GM12878 (cell line): ENCODE measurements around the gene WBP1L. TPM values are rescaled to one million over a fixed set of nuclear protein-coding genes. Genes with fewer than 3 reads are reported as not detected.

Experiments
- ATAC-seq: fragments of 200-7000 bp; cut with Tn5 transposase; 3 replicates; pipeline ENCODE4 v1.9.1; 2020; ENCODE audit warnings: mild to moderate bottlenecking, moderate library complexity
- BruUV-seq: library from RNA; stranded (reverse); fragments of 400-500 nt; replicated peaks from 2 replicates; lab custom pipeline; 2021; lab: Mats Ljungman, UMichigan
- CTCF ChIA-PET: fragments of 300-600 bp; sonication (Branson Sonifier 250); formaldehyde crosslinking; extraction: SDS; loops from one replicate; lab custom pipeline; 2021; ENCODE audit warnings: inconsistent platforms; lab: Yijun Ruan, JAX
- POLR2A ChIA-PET: fragments of 350-600 bp; formaldehyde crosslinking; extraction: SDS; loops from one replicate; lab custom pipeline; 2021; ENCODE audit warnings: inconsistent platforms; lab: Charles Lee
- RAD21 ChIA-PET: fragments of 300-600 bp; sonication (Branson Sonifier 250); formaldehyde crosslinking; loops from one replicate; lab custom pipeline; 2023; ENCODE audit warnings: antibody characterized with exemption; ENCODE audit not compliant: unreplicated experiment; lab: Charles Lee
- SMC1A ChIA-PET: fragments of 300-600 bp; sonication (Branson Sonifier 250); formaldehyde crosslinking; loops from one replicate; lab custom pipeline; 2023; ENCODE audit not compliant: unreplicated experiment, uncharacterized antibody; lab: Charles Lee
- DNase-seq: peaks from one replicate; pipeline ENCODE4 v3.0.0-alpha.2; 2011; ENCODE audit warnings: low read depth, low spot score
- FAIRE-seq: peaks from 3 replicates; lab custom pipeline; 2011; peaks lifted over from hg19 to GRCh38; lab: Jason Lieb, UNC
- H2AFZ ChIP-seq: 2 replicates; pipeline ENCODE4 v1.6.0; 2011; ENCODE audit warnings: low read depth, low read length, control low read depth; ENCODE audit not compliant: control insufficient read depth
- H3K27ac ChIP-seq: 2 replicates; pipeline ENCODE4 v1.5.1; 2011; ENCODE audit warnings: control low read depth; ENCODE audit not compliant: control insufficient read depth, insufficient read depth
- H3K27me3 ChIP-seq, 2 experiments: replicated peaks in 1 of 2; 2 replicates each; pipeline versions ENCODE4 v1.6.0 to v1.6.1; 2011; ENCODE audit warnings: low read length in 1 of 2; ENCODE audit not compliant: control insufficient read depth in 2 of 2, insufficient read depth in 2 of 2
- H3K36me3 ChIP-seq, 2 experiments: 2 replicates each; pipeline ENCODE4 v1.5.1; 2011; ENCODE audit warnings: low read length in 1 of 2; ENCODE audit not compliant: control insufficient read depth in 2 of 2, insufficient read depth in 2 of 2
- H3K4me1 ChIP-seq: 2 replicates; pipeline ENCODE4 v1.6.1; 2011; ENCODE audit warnings: mild to moderate bottlenecking, low read length, moderate library complexity, mixed read lengths; ENCODE audit not compliant: control insufficient read depth, insufficient read depth
- H3K4me2 ChIP-seq: 2 replicates; pipeline ENCODE4 v1.6.0; 2011; ENCODE audit warnings: control low read depth; ENCODE audit not compliant: control insufficient read depth, insufficient read depth
- H3K4me3 ChIP-seq: fragments of 200-600 bp; sonication (generic); 2 replicates; pipeline ENCODE4 v1.5.1; 2016
- H3K79me2 ChIP-seq: 2 replicates; pipeline ENCODE4 v1.6.0; 2011; ENCODE audit warnings: low read length; ENCODE audit not compliant: control insufficient read depth, insufficient read depth
- H3K9ac ChIP-seq: 2 replicates; pipeline ENCODE4 v1.8.0; 2011; ENCODE audit warnings: low read length, control low read depth, mixed read lengths; ENCODE audit not compliant: control insufficient read depth, insufficient read depth
- H3K9me3 ChIP-seq: replicated peaks from 3 replicates; pipeline ENCODE4 v1.5.1; 2011; ENCODE audit warnings: mild to moderate bottlenecking, low read length; ENCODE audit not compliant: control insufficient read depth, insufficient read depth
- H4K20me1 ChIP-seq: 2 replicates; pipeline ENCODE4 v1.6.0; 2011; ENCODE audit not compliant: control insufficient read depth, insufficient read depth
- CUX1 ChIP-seq: IDR thresholded peaks from 2 replicates; pipeline ENCODE4 v1.6.1; 2012; ENCODE audit warnings: improper control_type of control experiment, low read depth, low read length; ENCODE audit not compliant: insufficient replicate concordance
- EED ChIP-seq: sonication (generic); IDR thresholded peaks from 2 replicates; pipeline ENCODE4 v1.6.1; 2016; ENCODE audit warnings: antibody characterized with exemption, low read depth
- IKZF2 ChIP-seq, 2 experiments: fragments of 450-650 bp; IDR thresholded peaks; 2 replicates each; pipeline ENCODE4 v1.6.1; 2017; ENCODE audit warnings: mild to moderate bottlenecking in 2 of 2, moderate library complexity in 2 of 2
- RAD21 ChIP-seq: IDR thresholded peaks from 2 replicates; pipeline ENCODE4 v1.6.1; 2011; ENCODE audit warnings: mild to moderate bottlenecking, low read depth, low read length, moderate library complexity; ENCODE audit not compliant: insufficient read depth
- SMC3 ChIP-seq: IDR thresholded peaks from 2 replicates; pipeline ENCODE4 v1.6.1; 2011; ENCODE audit warnings: low read length, improper control_type of control experiment, borderline replicate concordance
- YY1 ChIP-seq: IDR thresholded peaks from 2 replicates; pipeline ENCODE4 v1.6.1; 2011; ENCODE audit warnings: low read depth, mild to moderate bottlenecking, low read length
- ZNF592 ChIP-seq: fragments of 450-650 bp; IDR thresholded peaks from 2 replicates; pipeline ENCODE4 v1.6.1; 2017; ENCODE audit warnings: mild to moderate bottlenecking, moderate library complexity
- WGBS: methylation state at CpG from one replicate; pipeline ENCODE4 v1.1.6; 2016; ENCODE audit warnings: low lambda C conversion rate; ENCODE audit not compliant: insufficient replicate concordance, insufficient coverage; ENCODE audit errors: missing lambda C conversion rate; 5-methylcytosine and 5-hydroxymethylcytosine counted together
- in situ Hi-C: fragments of 300-500 bp; cut with MboI; formaldehyde crosslinking; loops from 9 replicates; pipeline ENCODE4 v1.14.3; 2018; ENCODE audit warnings: mixed read lengths
- intact Hi-C: fragments of 100-400 bp; cut with micrococcal nuclease; formaldehyde crosslinking; loops from one replicate; pipeline ENCODE4 v1.14.2; 2022; ENCODE audit not compliant: unreplicated experiment
- polyA plus RNA-seq, 11 experiments: library from polyadenylated mRNA; depleted of rRNA in 4 of 11; unstranded in 6 of 11; stranded (reverse) in 5 of 11; fragments of >200 nt; fragmentation: Nextera tagmentation in 4 of 11; fragmentation: Illumina TruSeq in 1 of 11; extraction: Ambion mirVana in 4 of 11; extraction: Trizol in 1 of 11; gene quantifications; 1 replicate in 1 of 11; 2 replicates in 10 of 11; pipeline versions ENCODE4 v1.2.1 to v1.2.3, GENCODE V29; 2011 to 2016; ENCODE audit warnings: inconsistent platforms in 2 of 11, missing spikeins in 2 of 11, low read depth in 1 of 11
- total RNA-seq, 4 experiments: library from RNA; depleted of rRNA in 3 of 4; stranded (reverse); fragments of >200 nt in 3 of 4; fragmentation: Illumina TruSeq in 1 of 4; extraction: Trizol in 1 of 4; gene quantifications; 2 replicates each; pipeline versions ENCODE4 v1.2.1 to v1.2.3, GENCODE V29; 2013 to 2021
- TF ChIP-seq, protein P1 (sequence below), 3 experiments: IDR thresholded peaks in 2 of 3; conservative IDR thresholded peaks in 1 of 3; 2 replicates each; pipeline ENCODE4 v1.5.1; 2011; ENCODE audit warnings: low read depth in 3 of 3, low read length in 3 of 3, mild to moderate bottlenecking in 3 of 3, control low read depth in 2 of 3, moderate library complexity in 2 of 3, inconsistent platforms in 1 of 3, mixed read lengths in 1 of 3; ENCODE audit not compliant: control insufficient read depth in 2 of 3, insufficient read depth in 1 of 3; ENCODE audit errors: extremely low read depth in 1 of 3

Gene WBP1L
- total and polyA plus RNA-seq, 10 of the 15 experiments (the other 5 are each of a cell fraction or from before 2014, with no cell fraction given), result 3.7 to 18.8 (median 12.3) TPM

GRCh38 chr10:102729029-102730026 is 14.4 kb upstream of the WBP1L start:
- ChIA-PET RAD21 (interaction anchor here (0.8 kb wide), 1 partner anchor 172 kb away, joined by 3 read pairs; no protein-coding TSS in a partner anchor), CTCF (interaction anchor here (1.0 to 2.9 kb wide), 6 partner anchors 8 to 182 kb away, joined by 3 to 9 read pairs (median 4); partner anchors contain the start of genes ARL3 and SFXN2), SMC1A (no interaction called here), POLR2A (interaction anchor here (0.6 kb wide), 1 partner anchor 8 kb away, joined by 3 read pairs; no protein-coding TSS in a partner anchor)
- H3K4me2 ChIP-seq, result no peak overlapping the region
- peak; percentile 38 for FAIRE-seq
- peaks cover 10 to 18% of the 10 kb centered on the region in 2 experiments; a peak in 3 of 4 replicates for H3K36me3 ChIP-seq
- no peak overlapping the region for H3K27ac ChIP-seq
- peak; percentile 99 for ATAC-seq
- no peaks in the 10 kb centered on the region for H3K9me3 ChIP-seq
- no peak overlapping the region for H2AFZ ChIP-seq
- H3K27me3 ChIP-seq, result no peaks in the 10 kb centered on the region
- BruUV-seq, result no TSS peak
- in situ Hi-C loops (loop anchor here (5.0 kb wide), 1 partner anchor 173 kb away; no protein-coding TSS in a partner anchor), intact Hi-C loops (loop anchor here (1.0 to 10.0 kb wide), 3 partner anchors 108 to 335 kb away; partner anchors contain the start of gene CYP17A1)
- no peaks in the 10 kb centered on the region for H3K79me2 ChIP-seq
- no peaks in the 10 kb centered on the region for H3K4me1 ChIP-seq
- no peak overlapping the region for H3K4me3 ChIP-seq
- DNase-seq, result no peak
- no peaks in the 10 kb centered on the region for H4K20me1 ChIP-seq
- no peak overlapping the region for H3K9ac ChIP-seq
- WGBS, result 66% methylated on average over 30 of the region's 30 CpGs
- TF ChIP-seq, protein P1, sequence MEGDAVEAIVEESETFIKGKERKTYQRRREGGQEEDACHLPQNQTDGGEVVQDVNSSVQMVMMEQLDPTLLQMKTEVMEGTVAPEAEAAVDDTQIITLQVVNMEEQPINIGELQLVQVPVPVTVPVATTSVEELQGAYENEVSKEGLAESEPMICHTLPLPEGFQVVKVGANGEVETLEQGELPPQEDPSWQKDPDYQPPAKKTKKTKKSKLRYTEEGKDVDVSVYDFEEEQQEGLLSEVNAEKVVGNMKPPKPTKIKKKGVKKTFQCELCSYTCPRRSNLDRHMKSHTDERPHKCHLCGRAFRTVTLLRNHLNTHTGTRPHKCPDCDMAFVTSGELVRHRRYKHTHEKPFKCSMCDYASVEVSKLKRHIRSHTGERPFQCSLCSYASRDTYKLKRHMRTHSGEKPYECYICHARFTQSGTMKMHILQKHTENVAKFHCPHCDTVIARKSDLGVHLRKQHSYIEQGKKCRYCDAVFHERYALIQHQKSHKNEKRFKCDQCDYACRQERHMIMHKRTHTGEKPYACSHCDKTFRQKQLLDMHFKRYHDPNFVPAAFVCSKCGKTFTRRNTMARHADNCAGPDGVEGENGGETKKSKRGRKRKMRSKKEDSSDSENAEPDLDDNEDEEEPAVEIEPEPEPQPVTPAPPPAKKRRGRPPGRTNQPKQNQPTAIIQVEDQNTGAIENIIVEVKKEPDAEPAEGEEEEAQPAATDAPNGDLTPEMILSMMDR (IDR thresholded peaks at IDR 0.05 in 2 of 3, conservative IDR thresholded peaks at IDR 0.05 in 1 of 3; ENCODE audit: control insufficient read depth in 2 of 3, extremely low read depth in 1 of 3, insufficient read depth in 1 of 3, low read depth in 3 of 3, low read length in 3 of 3), result peak; percentile 87 to 92 (median 88)
- no peak for TF ChIP-seq CUX1
- TF ChIP-seq ZNF592, result no peak
- TF ChIP-seq SMC3, result peak; percentile 82
- peak; percentile 78 for TF ChIP-seq RAD21
- TF ChIP-seq YY1, result 0 out of 2 replicates have a peak, but pooled peaks have one; percentile 28
- no peak for TF ChIP-seq EED
- TF ChIP-seq IKZF2 (IDR thresholded peaks at IDR 0.05), result peak; percentile 28 to 59; a peak in 2 of 4 replicates
